ENCODE results near the gene SATB2.

SATB2 gene

DNA sequence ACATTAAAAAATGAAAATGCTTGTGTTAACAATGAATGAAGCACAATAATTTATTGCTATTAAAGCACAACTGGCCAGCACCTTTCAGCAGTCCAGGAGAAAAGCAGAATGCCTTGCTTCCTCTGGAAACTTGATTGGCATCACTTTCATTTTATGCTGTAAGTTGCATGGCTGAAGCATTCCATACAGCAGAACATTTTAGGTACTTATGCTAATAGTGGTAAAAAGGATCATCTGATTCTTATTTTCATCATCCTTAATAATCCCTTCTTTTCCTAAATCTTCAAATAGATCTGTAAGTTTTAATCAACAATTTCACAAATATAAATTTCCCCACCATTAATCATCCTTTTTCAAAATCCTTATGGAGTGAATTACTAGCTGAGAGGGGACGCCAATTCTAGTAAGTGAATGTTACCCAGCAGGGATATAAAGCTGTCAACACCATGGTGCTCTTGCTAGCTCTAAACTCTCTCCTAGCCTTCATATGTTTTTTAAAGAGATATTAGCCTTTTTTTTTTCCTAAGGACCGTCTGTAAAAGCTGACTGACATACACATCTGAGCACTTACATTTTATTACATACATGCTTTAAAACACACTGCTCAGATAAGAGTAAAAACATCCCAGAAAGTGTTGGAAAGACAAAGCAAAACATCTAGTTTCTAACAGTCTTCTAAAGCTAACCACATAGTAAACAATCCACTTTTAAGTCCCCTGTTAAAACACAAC, 5.3 kb downstream of the SATB2 start:
- DNase-seq: no peak

DNA sequence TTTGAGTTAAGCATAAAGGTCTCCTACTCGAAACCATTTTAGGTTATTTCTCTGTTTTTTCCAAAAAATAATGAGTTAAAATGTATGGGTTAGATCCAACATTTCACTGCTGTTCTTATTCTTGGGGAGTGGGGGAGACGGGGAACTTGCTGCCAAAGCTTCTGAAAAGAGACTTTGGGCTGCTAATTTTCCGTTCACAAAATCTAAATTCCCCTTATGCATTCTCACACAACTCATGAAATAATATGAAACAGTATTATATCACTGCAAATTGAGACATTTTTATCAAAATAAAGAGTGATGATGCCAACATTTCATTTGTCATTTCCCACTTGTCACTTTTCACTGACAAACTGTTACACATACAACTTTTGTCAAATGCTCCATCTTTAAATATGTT, 7.8 kb downstream of the SATB2 start:
- DNase-seq: no peak

GRCh38 chr2:199449455-199449854, 8.3 kb downstream of the SATB2 start:
- DNase-seq: no peak

DNA sequence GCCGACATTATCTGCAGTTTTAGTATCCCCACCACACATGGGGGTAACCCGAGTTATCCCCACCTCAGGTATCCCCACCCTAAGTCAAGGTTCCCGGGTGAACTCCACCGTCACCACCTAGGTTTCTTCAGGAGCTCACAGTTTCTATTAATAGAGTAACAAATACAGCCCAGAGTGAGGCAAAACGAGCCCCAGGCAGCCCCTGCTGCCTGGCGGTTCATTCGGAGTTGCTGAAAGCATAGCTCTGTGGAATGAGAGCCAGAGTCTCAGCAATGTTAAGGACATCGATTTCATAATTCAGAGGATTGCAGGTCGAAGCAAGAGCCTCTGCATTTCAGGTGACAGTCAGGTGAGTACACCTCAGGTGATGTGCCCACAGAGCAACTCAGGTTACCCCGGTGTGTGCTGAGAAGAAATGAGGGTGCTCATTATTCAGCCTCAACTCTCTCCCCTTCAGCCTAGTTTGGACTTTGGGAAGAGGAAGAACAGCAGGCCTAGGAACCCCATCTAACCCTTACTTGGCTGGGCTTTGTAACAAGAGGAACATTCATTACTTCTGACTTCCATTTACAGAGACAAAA, 10.7 kb downstream of the SATB2 start:
- no peak for DNase-seq

- no peak for DNase-seq
Measured at GRCh38 chr2:199444749-199445148, 13.0 kb downstream of the SATB2 start.

GRCh38 chr2:199443589-199444130, 14.1 kb downstream of the SATB2 start:
- DNase-seq: no peak

GRCh38 chr2:199442173-199442572, 15.6 kb downstream of the SATB2 start:
- DNase-seq: no peak

GRCh38 chr2:199441759-199442158, 16.0 kb downstream of the SATB2 start:
- no peak for DNase-seq

DNA sequence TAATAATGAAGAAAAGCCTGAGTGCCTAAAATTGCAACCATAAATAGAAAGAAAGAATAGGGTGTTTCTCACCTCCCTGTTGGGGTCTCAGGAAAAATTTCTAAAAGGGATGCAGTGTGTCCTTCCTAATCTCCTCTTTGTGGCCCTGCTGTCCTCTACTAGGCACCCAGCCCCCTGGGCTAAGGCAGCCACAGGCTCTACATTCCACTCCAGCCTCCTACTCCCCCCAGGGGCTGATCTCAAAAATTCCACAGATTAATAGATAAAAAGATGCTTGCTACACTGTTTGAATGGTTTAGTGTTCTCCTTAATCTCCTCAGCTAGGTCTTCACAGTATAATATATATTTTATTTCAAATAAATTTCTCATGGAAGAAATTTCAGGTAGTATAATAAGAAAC, 17.6 kb downstream of the SATB2 start:
- no peak for DNase-seq

DNA sequence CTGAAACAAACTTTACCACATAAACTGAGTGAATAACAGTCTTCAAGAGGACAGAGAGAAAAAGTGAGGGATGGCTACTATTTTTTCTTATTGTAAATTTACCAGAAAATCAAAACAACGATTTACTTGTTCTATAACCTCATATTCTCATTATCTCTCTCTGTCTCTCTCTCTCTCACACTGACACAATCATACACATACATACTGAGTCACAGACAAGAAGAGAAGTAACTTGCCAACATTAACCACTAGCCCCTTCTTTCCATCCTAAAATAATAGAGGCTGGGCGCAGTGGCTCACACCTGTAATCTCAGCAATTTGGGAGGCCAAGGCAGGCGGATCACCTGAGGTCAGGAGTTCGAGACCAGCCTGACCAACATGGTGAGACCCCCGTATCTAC, 18.2 kb downstream of the SATB2 start:
- no peak for DNase-seq

- no peak for DNase-seq
Measured at GRCh38 chr2:199439066-199439465, 18.7 kb downstream of the SATB2 start.

- no peak for DNase-seq
Measured at GRCh38 chr2:199434555-199434954, 23.2 kb downstream of the SATB2 start.

DNA sequence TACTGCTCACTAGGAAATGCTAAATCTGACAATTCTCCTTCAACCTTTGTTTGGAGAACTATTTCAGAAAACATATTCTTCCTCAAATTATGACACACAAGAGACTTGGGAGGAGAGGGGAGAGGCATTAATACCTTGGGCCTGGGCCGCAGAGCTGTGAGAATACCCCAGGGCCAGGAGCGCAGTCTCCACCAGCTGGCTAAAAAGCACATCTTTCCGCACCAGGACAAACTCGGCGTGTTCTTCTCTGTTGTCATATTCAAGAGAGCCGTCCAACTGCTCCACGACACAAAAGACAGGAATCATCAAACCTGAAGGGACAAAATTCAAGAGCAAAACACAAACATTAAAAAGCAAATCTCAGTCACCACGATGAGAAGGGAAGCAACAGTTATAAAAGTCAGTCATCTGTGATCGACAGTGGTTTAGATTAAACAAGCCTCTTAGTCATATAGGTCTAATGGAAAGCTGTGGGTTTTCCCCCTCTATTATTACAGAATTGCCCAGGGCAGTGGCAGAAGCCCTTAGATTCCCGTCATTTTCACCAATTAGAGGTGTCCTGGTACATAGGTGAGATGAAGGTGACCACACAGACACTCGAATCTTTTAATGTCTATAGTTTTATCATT, 24.4 kb downstream of the SATB2 start:
- DNase-seq: no peak

DNA sequence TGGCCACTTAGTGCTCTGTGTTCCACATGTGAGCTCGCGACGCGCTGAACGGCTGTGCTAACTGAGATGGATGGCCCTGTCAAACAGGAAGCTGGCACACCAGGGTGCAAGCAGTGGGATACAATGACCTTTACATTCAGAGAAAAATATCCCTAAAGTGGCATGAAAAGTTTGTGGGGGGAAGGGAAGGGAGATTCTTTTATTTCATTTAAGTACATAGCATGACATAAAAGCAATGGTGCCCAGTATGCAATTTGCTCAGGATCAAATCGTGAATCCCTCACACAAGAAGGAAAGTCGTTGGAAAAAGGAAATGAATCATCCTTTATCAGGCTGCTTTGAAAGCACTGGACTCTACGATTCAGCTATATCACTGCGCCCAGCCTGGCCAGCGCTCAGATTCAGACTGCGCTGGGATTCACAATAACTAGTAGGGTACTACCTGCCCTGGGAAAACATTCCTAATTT, 26.0 kb downstream of the SATB2 start:
- DNase-seq: no peak

- DNase-seq: no peak
Measured at GRCh38 chr2:199430214-199430613, 27.5 kb downstream of the SATB2 start.

DNA sequence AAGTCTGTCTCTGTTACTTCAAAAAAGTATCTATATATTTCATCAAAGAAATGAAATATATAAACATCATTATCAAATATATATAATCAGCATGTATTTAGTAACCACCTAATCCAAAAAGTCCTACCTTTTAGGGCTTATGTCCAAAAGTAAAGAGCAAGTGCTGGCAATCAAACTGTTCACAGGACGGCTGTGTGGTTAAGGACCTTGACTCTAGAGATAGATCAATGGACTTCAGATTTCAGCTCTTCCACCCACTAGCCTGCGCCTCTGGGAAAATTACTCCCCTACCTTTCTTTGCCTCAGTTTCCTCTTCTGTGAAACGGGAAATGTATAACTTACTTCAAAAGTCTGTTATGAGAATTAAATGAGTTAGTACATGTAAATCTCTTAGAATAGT, 29.4 kb downstream of the SATB2 start:
- no peak for DNase-seq

DNA sequence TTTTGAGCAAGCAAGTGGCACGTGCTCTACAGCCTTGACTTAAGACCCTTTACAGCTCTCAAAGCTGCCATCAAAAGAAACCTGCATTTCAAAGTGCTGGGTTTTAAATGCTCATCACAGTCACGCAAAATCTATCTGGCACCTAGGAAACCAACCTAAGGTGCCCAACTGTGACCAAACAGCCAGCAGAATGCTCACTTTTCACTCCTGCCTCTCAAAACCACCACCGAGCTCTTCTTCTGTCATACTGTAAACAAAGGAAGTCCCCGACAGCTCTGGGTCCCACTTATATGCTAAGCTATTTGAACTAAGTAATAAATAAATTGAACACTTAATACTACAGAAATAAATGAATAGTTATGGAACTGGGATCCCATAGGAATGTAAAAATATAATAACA, 33.6 kb downstream of the SATB2 start:
- DNase-seq: no peak

GRCh38 chr2:199419428-199419827, 38.3 kb downstream of the SATB2 start:
- no peak for DNase-seq

DNA sequence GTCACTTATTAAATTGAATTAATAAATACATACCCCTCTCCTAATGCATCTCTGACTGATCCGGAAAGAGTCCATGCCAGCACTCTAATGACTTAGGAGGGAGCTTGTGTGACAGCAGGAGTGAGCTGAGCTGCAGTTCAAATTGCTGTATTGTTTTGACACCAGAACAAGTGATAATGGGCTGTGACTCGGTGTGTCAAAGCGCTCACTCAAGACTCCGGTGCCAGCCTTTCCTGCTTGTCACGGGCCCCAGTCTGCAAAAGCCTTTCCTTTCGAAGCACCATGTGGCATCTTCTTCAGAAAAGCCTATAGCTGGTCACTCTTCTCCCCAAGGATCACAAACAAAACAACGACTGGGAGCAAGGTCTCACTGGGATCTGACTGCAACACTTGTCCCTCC, 43.3 kb downstream of the SATB2 start:
- no peak for DNase-seq

DNA sequence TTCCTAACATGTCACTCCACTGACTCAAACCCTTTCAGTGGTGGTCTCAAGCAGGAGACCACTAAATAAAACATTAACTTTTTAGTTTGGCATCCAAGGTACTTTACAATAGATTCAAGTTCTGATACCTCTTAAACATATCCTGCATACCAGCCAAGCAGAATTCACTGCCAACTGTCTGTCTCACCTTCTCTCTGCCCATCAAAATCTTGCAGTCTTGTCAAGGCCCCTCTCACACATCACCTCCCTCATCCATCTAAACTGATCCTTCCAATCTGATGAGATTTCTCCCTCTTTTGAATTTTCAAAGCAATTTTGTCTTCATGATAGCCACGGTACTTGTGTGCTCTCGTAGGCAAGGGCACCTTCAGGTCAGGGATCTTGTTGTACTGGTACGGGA, 43.7 kb downstream of the SATB2 start:
- no peak for DNase-seq

DNA sequence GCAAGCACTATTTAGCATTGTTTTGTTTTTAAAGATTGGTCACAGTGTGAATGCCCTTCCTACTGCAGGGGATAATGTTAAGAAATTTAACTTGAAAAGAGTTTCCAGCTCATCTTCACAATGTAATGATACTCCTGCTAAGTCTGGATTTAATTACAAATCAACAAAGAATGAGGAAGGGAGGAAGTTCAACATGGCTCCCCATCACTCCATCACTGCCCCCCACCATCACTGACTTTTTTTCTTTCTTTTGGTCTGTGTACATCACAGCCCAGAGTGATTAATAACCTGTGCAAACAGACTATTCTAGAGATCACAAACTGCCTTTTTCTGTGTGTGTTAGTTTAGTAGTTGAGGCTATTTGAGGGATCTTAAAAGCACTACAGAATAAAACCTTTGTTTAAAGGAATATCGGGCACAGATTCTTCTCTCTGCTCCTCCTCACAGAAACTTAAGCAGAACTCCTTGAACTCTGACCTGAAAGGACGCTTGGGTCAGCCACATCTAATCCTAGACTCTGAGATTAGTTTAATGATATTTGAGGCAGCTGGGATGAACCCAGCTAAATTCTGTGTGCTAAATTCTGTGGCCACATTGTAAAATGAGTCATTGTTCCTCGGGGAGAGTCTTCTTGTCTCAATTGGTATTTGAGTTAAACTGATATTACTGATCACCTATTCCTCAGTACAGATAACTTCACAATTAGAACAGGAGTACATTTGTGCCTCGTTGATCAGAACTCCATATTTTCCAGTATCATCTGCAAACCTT, 47.8 kb downstream of the SATB2 start:
- DNase-seq: no peak

DNA sequence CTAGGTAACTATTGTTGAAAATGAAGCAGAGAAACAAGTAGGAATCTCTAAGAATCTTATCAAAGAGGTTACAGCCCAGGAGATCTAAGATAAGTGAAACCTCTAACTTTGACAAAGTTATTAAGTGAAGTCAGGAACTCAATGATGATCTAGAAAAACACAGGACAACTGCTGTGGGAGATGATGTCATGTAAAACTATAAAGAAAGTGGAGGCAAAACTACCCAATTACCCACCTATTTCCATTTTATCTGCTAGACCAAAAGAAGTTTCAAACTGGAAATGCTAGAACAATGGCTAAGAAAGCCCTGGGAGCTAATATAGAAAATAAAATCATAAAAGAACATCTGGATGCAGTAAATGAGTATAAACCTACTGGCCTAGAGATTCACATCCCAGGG, 50.3 kb downstream of the SATB2 start:
- no peak for DNase-seq

- DNase-seq: no peak
Measured at GRCh38 chr2:199405241-199405640, 52.5 kb downstream of the SATB2 start.

Measured in C1 segment of cervical spinal cord (tissue), 14 donors.